Kidney epithelial cell (primary cell): ENCODE data around the gene XPA. TPM values are rescaled to one million over a fixed set of nuclear protein-coding genes. Genes with fewer than 3 reads are reported as not detected.
A peak's percentile ranks its signal among the peaks of the same experiment; 100 is the strongest.

ENCODE experiments used
- DNase-seq: peaks from one replicate; pipeline ENCODE4 v3.0.0-alpha.2; 2010; ENCODE audit warnings: low read depth
- H3K27me3 ChIP-seq: 2 replicates; pipeline ENCODE4 v1.6.0; 2011; ENCODE audit warnings: low read length; ENCODE audit not compliant: control insufficient read depth, insufficient read depth
- H3K36me3 ChIP-seq: 2 replicates; pipeline ENCODE4 v1.5.1; 2011; ENCODE audit warnings: low read length; ENCODE audit not compliant: control insufficient read depth, insufficient read depth
- H3K4me3 ChIP-seq: 2 replicates; pipeline ENCODE4 v1.5.1; 2011; ENCODE audit warnings: low read depth, mild to moderate bottlenecking, control low read depth, low read length
- CTCF ChIP-seq: IDR thresholded peaks from 2 replicates; pipeline ENCODE4 v1.5.1; 2011; ENCODE audit warnings: mild to moderate bottlenecking, moderate library complexity, low read length, control low read depth, inconsistent platforms; ENCODE audit not compliant: insufficient read depth, poor library complexity, severe bottlenecking
- total RNA-seq: library from RNA; depleted of rRNA; stranded (reverse); fragments of >200 nt; gene quantifications from 2 replicates; pipeline ENCODE4 v1.2.3, GENCODE V29; 2015

XPA gene
- total RNA-seq, 1 donor from 2014 or later = 12.5 TPM

- peak; percentile 42 for TF ChIP-seq CTCF
- peak overlapping the region; percentile 25 for H3K4me3 ChIP-seq
- peaks cover 2% of the 10 kb centered on the region for H3K27me3 ChIP-seq
- H3K36me3 ChIP-seq = no peaks in the 10 kb centered on the region
- DNase-seq = no peak
Measured at GRCh38 chr9:97740848-97741821, 44.0 kb upstream of the XPA start.

- no peaks in the 10 kb centered on the region for H3K27me3 ChIP-seq
- no peak overlapping the region for H3K4me3 ChIP-seq
- no peaks in the 10 kb centered on the region for H3K36me3 ChIP-seq
- no peak for TF ChIP-seq CTCF
- DNase-seq = no peak
Measured at GRCh38 chr9:97737429-97737828, 40.3 kb upstream of the XPA start.

GRCh38 chr9:97735070-97735600 lies 38.0 kb upstream of the XPA start:
- Histone ChIP-seq H3K4me3 (no peak overlapping the region), H3K27me3 (no peaks in the 10 kb centered on the region), H3K36me3 (no peaks in the 10 kb centered on the region)
- no peak for TF ChIP-seq CTCF
- DNase-seq = no peak

GRCh38 chr9:97726716-97727115 lies 29.6 kb upstream of the XPA start:
- no peak for DNase-seq
- no peak for TF ChIP-seq CTCF
- H3K27me3 ChIP-seq = no peaks in the 10 kb centered on the region

GRCh38 chr9:97723819-97724218 lies 26.7 kb upstream of the XPA start:
- DNase-seq = no peak
- Histone ChIP-seq H3K27me3 (no peaks in the 10 kb centered on the region), H3K4me3 (no peak overlapping the region)

More at GRCh38 chr9:97726716-97727115, 29.6 kb upstream of the XPA start:
- no peak overlapping the region for H3K4me3 ChIP-seq
- H3K36me3 ChIP-seq = no peaks in the 10 kb centered on the region

More at GRCh38 chr9:97723819-97724218, 26.7 kb upstream of the XPA start:
- TF ChIP-seq CTCF = no peak
- H3K36me3 ChIP-seq = no peaks in the 10 kb centered on the region
